Measurements from ENCODE around the gene HOOK2.
"Not testable (repeated sequence)": the region's sequence is repeated elsewhere in the genome, so short reads cannot be mapped to it uniquely, and the experiment has no call there.

HOOK2 gene

GRCh38 chr19:12720296-12720695 is 55.1 kb downstream of the HOOK2 start:
- no peak for FAIRE-seq

GRCh38 chr19:12715929-12716328 is 59.4 kb downstream of the HOOK2 start:
- no peak for FAIRE-seq

- no peak for FAIRE-seq
Observed at GRCh38 chr19:12715102-12715501, 60.2 kb downstream of the HOOK2 start.

- FAIRE-seq: not testable (repeated sequence)
Observed at GRCh38 chr19:12713304-12713703, 62.0 kb downstream of the HOOK2 start.

Measured in endometrium (tissue), 2 donors.